ENCODE measurements around the gene ZG16B.

The ZG16B gene

GRCh38 chr16:2865651-2866050 is 35.5 kb downstream of the ZG16B start:
- no peaks in the 10 kb centered on the region for H3K27me3 ChIP-seq (ENCODE audit: control insufficient read depth, low read length)
- no peaks in the 10 kb centered on the region for H4K20me1 ChIP-seq (ENCODE audit: control insufficient read depth, insufficient read depth, low read depth, low read length)
- no peaks in the 10 kb centered on the region for H3K36me3 ChIP-seq (ENCODE audit: control insufficient read depth, low read length)
- no peaks in the 10 kb centered on the region for H3K79me2 ChIP-seq (ENCODE audit: control insufficient read depth, low read length)
- peaks cover 5% of the 10 kb centered on the region; the same call in 1 of the 2 replicates for H3F3A ChIP-seq (ENCODE audit: control insufficient read depth, insufficient read depth)
- H3K4me1 ChIP-seq (ENCODE audit: control insufficient read depth, low read length), result peaks cover 5% of the 10 kb centered on the region
- H3K4me3 ChIP-seq (ENCODE audit: low read length), result no peak overlapping the region
- no peaks in the 10 kb centered on the region for H3K9me3 ChIP-seq (ENCODE audit: control insufficient read depth, insufficient read depth, low read length)
- TF ChIP-seq EZH2phosphoT487 (IDR thresholded peaks at IDR 0.05; ENCODE audit: borderline replicate concordance, low read length) (no peak), CTCF (IDR thresholded peaks at IDR 0.05; ENCODE audit: low read depth, low read length, poor library complexity, severe bottlenecking) (no peak)
- no peaks in the 10 kb centered on the region for H3K9me2 ChIP-seq (replicated peaks; ENCODE audit: control insufficient read depth, low read length)
- H3K27ac ChIP-seq (ENCODE audit: low read depth, low read length), result no peak overlapping the region
- H3K4me2 ChIP-seq (ENCODE audit: low read length), result no peak overlapping the region

DNA sequence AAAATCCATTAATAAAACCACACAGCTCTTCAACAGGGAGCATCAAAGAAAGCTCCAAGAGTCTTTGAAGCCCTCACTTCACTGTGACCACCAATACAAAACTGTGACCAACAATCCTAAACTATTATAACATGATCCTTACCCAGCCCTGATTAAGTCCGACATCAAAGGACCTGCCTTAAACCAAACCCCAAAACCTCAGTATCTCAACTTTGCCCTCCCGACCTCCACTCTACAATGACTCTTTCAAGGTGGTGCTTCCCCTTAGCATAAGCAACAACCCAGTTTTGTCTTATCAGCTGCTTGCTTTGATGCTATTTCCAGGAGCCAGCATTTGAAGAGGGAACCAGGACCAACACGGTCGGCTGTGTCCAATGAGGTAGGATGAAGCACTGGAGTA is 36.3 kb downstream of the ZG16B start:
- no peaks in the 10 kb centered on the region for H4K20me1 ChIP-seq (ENCODE audit: control insufficient read depth, insufficient read depth, low read depth, low read length)
- H3K4me1 ChIP-seq (ENCODE audit: control insufficient read depth, low read length), result peaks cover 5% of the 10 kb centered on the region
- H3K79me2 ChIP-seq (ENCODE audit: control insufficient read depth, low read length), result no peaks in the 10 kb centered on the region
- H3K9me3 ChIP-seq (ENCODE audit: control insufficient read depth, insufficient read depth, low read length), result no peaks in the 10 kb centered on the region
- TF ChIP-seq CTCF (IDR thresholded peaks at IDR 0.05; ENCODE audit: low read depth, low read length, poor library complexity, severe bottlenecking) (no peak), EZH2phosphoT487 (IDR thresholded peaks at IDR 0.05; ENCODE audit: borderline replicate concordance, low read length) (no peak)
- H3K36me3 ChIP-seq (ENCODE audit: control insufficient read depth, low read length), result no peaks in the 10 kb centered on the region
- H3K4me3 ChIP-seq (ENCODE audit: low read length), result no peak overlapping the region
- no peak overlapping the region for H3K27ac ChIP-seq (ENCODE audit: low read depth, low read length)
- no peak overlapping the region for H3K4me2 ChIP-seq (ENCODE audit: low read length)
- peaks cover 5% of the 10 kb centered on the region; the same call in 1 of the 2 replicates for H3F3A ChIP-seq (ENCODE audit: control insufficient read depth, insufficient read depth)
- no peaks in the 10 kb centered on the region for H3K9me2 ChIP-seq (replicated peaks; ENCODE audit: control insufficient read depth, low read length)
- no peaks in the 10 kb centered on the region for H3K27me3 ChIP-seq (ENCODE audit: control insufficient read depth, low read length)

GRCh38 chr16:2867661-2867986 is 37.5 kb downstream of the ZG16B start:
- Histone ChIP-seq H3K9me2 (replicated peaks; ENCODE audit: control insufficient read depth, low read length) (no peaks in the 10 kb centered on the region), H3K4me1 (ENCODE audit: control insufficient read depth, low read length) (peaks cover 5% of the 10 kb centered on the region), H3K9me3 (ENCODE audit: control insufficient read depth, insufficient read depth, low read length) (no peaks in the 10 kb centered on the region), H3K36me3 (ENCODE audit: control insufficient read depth, low read length) (no peaks in the 10 kb centered on the region), H3K4me3 (ENCODE audit: low read length) (peak overlapping the region; percentile 88), H4K20me1 (ENCODE audit: control insufficient read depth, insufficient read depth, low read depth, low read length) (no peaks in the 10 kb centered on the region), H3K27ac (ENCODE audit: low read depth, low read length) (peak overlapping the region; percentile 50), H3K79me2 (ENCODE audit: control insufficient read depth, low read length) (no peaks in the 10 kb centered on the region), H3K27me3 (ENCODE audit: control insufficient read depth, low read length) (no peaks in the 10 kb centered on the region), H3F3A (ENCODE audit: control insufficient read depth, insufficient read depth) (peaks cover 5% of the 10 kb centered on the region; the same call in 1 of the 2 replicates), H3K4me2 (ENCODE audit: low read length) (peak overlapping the region; percentile 89)
- no peak for TF ChIP-seq CTCF (IDR thresholded peaks at IDR 0.05; ENCODE audit: low read depth, low read length, poor library complexity, severe bottlenecking)
